Measurements from ENCODE around the gene GFM1.
A peak's percentile ranks its signal among the peaks of the same experiment; 100 is the strongest.
"Not testable (repeated sequence)": the region's sequence is repeated elsewhere in the genome, so short reads cannot be mapped to it uniquely, and the experiment has no call there.

The GFM1 gene

GRCh38 chr3:158678687-158679086 is 34.4 kb downstream of the GFM1 start:
- DNase-seq (ENCODE audit: low read depth in 2 of 2), result no peak

- no peak for DNase-seq (ENCODE audit: low read depth in 2 of 2)
Measured at GRCh38 chr3:158679547-158680000, 35.2 kb downstream of the GFM1 start.

DNA sequence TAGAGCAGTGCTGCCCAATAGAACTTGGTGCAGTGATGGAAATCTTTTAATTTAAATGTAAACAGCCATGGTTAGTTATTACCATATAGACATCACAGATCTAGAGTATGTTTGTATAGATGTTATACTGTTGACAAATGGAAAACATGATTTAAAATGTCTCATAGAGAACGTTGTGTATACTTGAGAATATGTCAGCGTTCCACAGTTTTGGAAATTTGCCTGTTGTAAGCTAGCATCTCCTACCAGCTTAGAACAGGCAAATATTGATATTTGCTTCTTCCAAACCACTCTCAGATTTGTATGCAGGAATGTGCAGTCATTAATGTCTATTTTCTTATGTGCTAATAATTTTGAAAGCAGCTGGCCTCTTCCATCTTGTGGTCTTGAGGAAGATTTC is 36.5 kb downstream of the GFM1 start:
- no peak for DNase-seq (ENCODE audit: low read depth in 2 of 2)

DNA sequence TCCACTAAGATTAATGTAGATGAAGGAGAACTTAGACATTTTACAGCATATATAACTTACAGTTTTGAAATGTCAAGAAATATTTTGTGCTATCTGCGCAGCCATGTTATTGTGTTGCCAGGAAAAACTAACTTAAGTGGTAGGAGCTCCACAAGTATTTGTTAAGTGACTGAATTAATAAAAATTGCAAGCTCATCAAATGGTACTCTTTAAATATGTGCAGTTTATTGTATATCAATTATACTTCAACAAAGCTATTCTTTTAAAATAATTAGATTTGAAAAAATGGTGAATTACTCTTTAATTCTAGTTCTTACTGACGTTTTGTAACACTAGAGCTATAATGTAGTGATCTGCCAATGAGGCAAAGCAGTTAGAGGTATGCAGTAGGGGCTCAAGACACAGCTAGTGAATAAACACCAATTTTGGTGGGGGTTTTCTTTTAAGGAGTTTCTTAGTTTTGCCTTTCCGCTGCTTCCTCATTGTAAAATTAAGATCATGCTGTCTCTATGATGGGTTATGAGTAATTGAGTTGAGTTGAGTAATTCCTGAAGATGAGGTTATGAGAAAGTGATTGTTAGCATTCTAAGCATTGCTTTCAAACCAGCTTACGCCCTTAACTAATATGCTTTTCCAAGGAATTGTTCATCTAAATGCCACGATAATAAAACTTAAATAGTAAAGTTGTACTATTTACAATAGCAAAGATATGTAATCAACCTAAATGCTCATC is 39.1 kb downstream of the GFM1 start:
- DNase-seq (ENCODE audit: low read depth in 2 of 2), result no peak

DNA sequence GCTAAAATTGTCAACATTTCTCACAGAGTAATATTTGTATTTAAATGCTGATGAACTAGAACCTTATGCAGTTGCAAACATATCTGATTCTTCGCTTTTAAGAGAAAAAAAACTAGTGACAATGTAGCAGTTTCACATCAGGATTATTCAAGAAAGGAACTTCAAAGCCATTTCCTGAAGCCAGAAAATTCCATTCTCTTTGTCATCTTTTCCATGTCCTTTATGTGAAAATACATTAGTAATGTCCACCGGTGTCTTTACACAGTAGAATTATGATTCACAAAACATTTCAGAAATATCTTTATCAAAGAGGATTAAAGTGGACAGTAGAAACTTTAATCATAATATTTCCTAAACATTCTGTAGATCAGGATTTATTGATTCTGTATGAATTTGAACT is 40.8 kb downstream of the GFM1 start:
- no peak for DNase-seq (ENCODE audit: low read depth in 2 of 2)

GRCh38 chr3:158693866-158694456 is 49.6 kb downstream of the GFM1 start:
- not testable (repeated sequence) for DNase-seq (ENCODE audit: low read depth in 2 of 2)

DNA sequence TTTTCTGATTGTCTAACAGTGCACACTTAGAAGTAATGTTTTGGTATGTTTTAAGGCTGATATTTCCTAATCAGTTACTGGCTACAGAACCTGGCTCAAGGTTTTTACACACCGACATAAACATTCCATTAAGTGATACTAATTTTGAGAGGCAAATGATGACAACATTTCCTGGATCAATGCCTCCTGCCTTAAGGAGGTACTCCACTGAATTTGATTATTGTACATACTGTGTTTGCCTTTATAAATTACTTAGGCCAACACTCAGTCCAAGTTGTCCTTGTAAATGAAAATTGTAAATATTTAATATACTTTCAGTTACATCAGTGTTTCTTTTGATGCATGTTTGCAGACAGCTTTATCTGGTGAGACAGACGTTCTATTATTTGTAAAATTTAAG is 52.3 kb downstream of the GFM1 start:
- no peak for DNase-seq (ENCODE audit: low read depth in 2 of 2)

- no peak for DNase-seq (ENCODE audit: low read depth in 2 of 2)
Measured at GRCh38 chr3:158700559-158700958, 56.2 kb downstream of the GFM1 start.

DNA sequence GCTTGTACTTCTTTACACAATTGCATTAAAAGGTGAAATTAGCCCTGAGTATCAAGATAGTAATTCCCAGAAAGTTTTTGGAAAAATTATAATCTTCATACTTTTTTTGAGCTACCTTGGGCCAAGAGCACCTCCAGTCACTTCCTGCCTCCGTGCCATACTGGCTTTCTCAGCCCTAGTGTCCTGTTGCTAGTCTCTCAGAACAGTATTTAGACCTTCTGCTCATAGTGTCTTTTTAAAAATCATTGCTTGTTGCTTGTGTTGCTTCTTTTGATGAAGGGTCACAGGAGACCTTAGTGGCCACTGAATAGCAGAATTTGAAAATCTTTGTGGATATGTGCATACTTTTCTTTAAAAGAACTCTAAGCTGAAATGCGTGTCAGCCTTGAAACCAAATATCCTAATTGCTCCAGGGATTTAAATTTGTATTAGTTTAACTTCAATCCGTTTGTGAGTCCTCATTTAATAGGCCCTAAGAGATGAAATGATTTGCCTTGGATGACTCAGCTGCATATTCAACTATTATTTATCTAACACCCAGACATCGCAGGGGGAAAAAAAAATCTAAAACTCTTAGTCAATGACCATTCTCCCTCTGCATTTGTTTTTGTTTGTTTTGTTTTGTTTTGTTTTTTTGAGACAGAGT is 57.2 kb downstream of the GFM1 start:
- DNase-seq (ENCODE audit: low read depth in 2 of 2), result no peak

DNA sequence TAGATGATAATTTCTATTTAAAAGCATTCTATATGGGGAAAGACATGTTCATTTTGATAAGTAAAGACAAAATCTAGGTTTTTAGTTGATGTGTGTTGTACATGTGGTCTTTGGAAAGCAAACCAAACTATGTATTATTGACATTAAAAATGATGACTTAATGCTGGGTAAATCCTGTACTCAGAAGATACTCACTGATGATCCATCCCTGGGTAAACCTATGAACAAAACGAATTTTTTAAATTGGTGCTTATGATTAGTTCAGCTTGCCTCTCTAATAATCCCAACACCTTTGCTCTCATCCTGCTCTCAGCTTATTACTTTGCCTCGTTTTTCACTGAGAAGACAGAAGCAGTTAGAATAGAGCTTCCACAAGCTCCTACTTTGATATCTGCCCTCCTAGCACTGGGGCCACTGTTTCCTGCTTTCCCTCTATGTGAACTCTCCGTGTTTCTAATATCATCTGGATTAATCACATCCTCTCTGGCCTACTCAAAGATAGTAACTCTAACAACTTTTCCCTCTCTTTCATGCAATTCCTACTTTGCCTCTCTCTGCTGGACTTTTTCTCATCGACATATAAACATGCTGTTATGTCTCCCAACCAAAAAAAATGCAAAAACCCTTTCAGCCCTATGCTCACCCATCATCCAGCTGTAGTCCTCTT is 58.6 kb downstream of the GFM1 start:
- no peak for DNase-seq (ENCODE audit: low read depth in 2 of 2)

DNA sequence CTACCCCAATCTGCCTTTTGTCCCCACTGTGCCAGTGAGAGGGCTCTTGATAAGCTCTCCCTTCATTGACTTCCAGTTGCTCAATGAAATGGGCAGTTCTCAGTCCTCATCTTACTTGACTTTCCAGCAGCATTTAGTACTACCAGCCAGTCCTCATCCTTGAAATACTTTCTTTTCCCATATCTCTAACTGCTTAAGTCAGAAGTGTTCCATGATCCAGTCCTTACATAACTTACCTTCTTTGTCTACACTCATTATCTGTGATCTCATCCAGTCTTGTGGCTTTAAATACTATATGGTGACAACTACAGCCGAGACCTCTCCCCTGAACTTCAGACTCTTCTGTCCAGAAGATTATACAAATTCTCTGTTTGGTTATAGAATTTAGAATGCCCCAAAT is 59.2 kb downstream of the GFM1 start:
- no peak for DNase-seq (ENCODE audit: low read depth in 2 of 2)

DNA sequence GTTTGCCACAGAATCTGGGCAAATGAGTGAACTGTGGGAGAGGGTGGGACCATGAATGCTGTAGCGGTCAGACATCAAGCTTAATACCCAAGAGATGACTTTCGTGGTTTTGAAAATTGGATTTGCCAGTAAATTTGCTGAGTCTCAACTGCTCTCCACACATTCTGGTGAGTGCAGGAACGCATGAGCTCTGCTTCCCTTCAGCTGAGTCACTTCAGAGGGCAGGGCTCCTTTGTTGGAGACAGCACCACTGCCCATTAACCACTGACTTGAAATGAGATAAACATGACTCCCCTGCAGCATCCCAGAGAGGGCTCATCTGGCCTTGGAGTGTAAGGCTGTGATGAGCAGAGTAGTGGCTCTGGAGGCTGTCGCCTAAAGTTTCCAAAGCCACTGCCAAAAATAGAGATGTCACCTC is 65.3 kb downstream of the GFM1 start:
- DNase-seq (ENCODE audit: low read depth in 2 of 2), result no peak

- DNase-seq (ENCODE audit: low read depth in 2 of 2), result no peak
Measured at GRCh38 chr3:158710601-158711000, 66.3 kb downstream of the GFM1 start.

- DNase-seq (ENCODE audit: low read depth in 2 of 2), result no peak
Measured at GRCh38 chr3:158711886-158712285, 67.6 kb downstream of the GFM1 start.

DNA sequence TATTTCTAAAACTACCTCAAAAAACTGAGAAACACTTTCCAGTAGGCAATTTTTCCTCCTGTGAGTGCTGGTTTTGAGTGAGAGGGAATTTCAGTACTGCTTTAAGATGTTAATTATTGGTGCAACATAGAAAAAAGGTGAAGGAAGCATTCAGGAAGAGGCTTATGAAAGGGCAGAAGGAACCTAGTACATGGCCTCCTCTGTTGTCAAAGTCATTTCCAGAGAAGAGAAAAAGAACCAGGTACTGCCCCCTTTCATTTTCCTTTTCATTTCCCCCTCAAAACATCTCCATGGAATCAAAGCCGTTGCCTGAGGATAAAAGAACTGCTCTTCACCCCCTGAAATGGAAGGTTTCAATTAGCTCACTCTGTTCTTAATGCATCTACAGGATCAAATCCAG is 68.1 kb downstream of the GFM1 start:
- no peak for DNase-seq (ENCODE audit: low read depth in 2 of 2)

DNA sequence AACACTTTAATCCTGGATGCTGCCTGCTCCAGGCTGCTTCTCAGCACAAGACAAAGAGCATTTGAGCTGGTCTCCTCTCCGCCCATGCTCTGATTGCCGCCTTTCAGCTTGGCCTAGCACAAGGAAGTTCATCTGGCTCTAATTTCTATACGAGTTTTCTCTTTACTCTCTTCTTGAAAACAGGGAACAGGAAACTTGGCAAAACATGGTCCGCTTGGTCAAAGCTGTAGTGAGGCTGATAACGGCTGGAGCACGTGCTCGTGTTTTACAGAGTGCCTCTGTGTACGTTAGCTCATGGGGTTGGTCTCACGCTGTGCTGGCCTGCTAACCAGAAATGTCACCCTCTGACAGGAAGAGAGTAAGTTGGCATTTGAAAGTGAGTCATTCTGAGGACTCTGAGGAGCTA is 68.8 kb downstream of the GFM1 start:
- DNase-seq (ENCODE audit: low read depth in 2 of 2), result no peak

DNA sequence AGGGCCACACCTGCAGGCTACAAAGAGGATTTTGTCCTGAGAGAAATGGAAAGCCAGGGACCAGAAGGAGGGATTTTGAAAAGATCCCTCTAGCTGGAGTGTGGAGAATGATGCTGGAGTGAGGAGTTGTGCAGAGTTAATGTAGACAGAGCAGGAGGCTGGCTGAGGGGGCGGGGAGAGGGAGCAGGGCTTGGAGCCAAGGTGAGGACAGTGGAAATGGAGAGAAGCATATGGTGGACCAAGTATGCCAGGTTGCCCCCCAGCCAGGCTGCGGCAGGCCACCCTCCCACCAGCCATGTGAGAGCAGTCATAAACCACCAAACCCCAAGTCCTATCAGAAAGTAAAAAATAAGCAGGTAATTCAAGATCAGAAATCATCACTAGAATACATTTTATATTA is 73.2 kb downstream of the GFM1 start:
- DNase-seq (ENCODE audit: low read depth in 2 of 2), result no peak

DNA sequence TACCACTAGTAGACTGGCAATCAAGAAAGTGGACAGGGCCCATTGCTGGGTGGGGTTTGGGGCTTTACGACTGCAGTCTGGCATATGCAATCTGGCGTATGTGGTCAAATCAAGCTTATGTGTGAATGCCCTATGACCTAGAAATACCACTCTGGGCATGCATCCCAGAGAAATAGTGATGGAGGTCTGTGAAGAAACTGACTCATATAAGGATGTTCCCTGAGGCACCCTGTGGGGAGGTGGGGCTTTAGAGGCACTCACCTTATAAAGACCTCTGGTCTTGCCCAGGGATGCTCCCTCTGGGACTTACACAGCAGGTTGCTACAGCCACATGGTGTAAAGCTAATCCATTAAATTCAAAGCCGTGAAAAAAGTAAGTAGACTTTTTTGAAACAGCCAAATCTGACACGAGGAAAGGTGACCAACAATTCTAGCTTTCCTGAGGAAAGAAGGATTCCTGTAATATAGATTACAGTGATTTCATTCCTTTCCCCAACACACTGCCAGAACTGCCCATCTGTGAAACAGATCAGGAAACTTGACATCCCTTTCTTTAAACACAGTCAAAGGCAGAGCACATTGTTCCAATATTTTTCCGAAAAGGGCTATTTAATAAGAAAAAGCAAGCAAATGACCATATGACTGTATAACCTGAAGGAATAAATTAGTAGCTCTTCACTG is 74.3 kb downstream of the GFM1 start:
- no peak for DNase-seq (ENCODE audit: low read depth in 2 of 2)

DNA sequence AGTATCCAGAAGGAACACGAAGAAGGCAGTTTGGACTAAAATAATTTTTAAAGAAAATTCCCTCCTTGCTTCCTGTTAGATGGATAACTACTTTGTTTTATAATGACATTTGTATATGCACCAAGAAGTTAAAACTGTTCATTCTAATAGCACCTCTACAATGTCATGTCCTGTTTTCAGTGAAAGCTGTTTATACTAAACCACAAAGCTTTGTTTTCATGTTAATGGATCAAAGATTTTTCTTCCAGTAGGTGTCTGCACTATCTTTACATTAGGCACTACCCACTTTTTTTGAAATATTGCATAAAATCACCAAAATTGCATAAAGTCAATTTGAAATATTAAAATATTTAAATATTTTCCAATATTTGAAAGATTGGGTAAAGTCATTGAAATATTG is 77.8 kb downstream of the GFM1 start:
- no peak for DNase-seq (ENCODE audit: low read depth in 2 of 2)

DNA sequence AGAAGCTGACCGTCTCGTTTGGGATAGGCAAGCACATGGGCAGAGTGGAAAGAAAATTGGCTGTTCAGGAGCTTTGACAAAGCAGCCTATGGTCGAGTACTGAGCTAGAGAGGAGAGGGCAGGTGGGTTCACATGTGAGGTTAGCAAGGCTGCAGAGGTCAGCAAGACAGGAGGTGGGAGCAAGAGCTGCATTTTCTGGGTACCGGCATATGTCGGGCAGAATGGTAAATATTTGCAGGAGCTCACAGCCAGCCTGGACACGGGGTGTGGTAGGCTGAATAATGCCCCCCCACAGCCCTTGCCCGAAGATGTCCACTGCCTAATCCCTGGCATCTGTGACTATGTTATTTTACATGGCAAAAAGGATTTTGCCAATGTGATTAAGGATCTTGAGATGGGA is 79.7 kb downstream of the GFM1 start:
- no peak for DNase-seq (ENCODE audit: low read depth in 2 of 2)

GRCh38 chr3:158725348-158726011 is 81.2 kb downstream of the GFM1 start:
- peak in 1 of 2 donors; percentile 29 for DNase-seq (ENCODE audit: low read depth in 2 of 2)
